HG03159 (cell line): ENCODE data around the gene MAML3.

Experiments
- ATAC-seq: cut with Tn5 transposase; IDR thresholded peaks from one replicate; pipeline ENCODE4 v1.9.1; 2021; ENCODE audit warnings: mild to moderate bottlenecking, moderate library complexity; ENCODE audit not compliant: unreplicated experiment

MAML3 gene

GRCh38 chr4:140156529-140157171 lies 2.7 kb upstream of the MAML3 start:
- ATAC-seq: peak; percentile 52

- no peak for ATAC-seq
Observed at GRCh38 chr4:140154572-140154891, 548 bp upstream of the MAML3 start.

- no peak for ATAC-seq
Observed at GRCh38 chr4:140153419-140153717, 616 bp downstream of the MAML3 start.

- ATAC-seq: no peak
Observed at GRCh38 chr4:140152751-140153418, 1.1 kb downstream of the MAML3 start.

- ATAC-seq: no peak
Observed at GRCh38 chr4:140152013-140152703, 1.8 kb downstream of the MAML3 start.

GRCh38 chr4:140151699-140152012 lies 2.3 kb downstream of the MAML3 start:
- ATAC-seq: no peak

GRCh38 chr4:140150886-140151698 lies 2.9 kb downstream of the MAML3 start:
- ATAC-seq: peak; percentile 44

GRCh38 chr4:140150636-140150885 lies 3.4 kb downstream of the MAML3 start:
- ATAC-seq: no peak

GRCh38 chr4:140149846-140150635 lies 3.9 kb downstream of the MAML3 start:
- no peak for ATAC-seq

- ATAC-seq: no peak
Observed at GRCh38 chr4:140144050-140144449, 9.9 kb downstream of the MAML3 start.

GRCh38 chr4:140141210-140141835 lies 12.7 kb downstream of the MAML3 start:
- no peak for ATAC-seq

GRCh38 chr4:140140566-140140965 lies 13.4 kb downstream of the MAML3 start:
- ATAC-seq: no peak

- no peak for ATAC-seq
Observed at GRCh38 chr4:140138428-140138827, 15.6 kb downstream of the MAML3 start.

- no peak for ATAC-seq
Observed at GRCh38 chr4:140137671-140138070, 16.3 kb downstream of the MAML3 start.

GRCh38 chr4:140136509-140136908 lies 17.5 kb downstream of the MAML3 start:
- ATAC-seq: no peak

GRCh38 chr4:140135529-140136088 lies 18.4 kb downstream of the MAML3 start:
- ATAC-seq: no peak

GRCh38 chr4:140134746-140135425 lies 19.1 kb downstream of the MAML3 start:
- ATAC-seq: no peak

- no peak for ATAC-seq
Observed at GRCh38 chr4:140133576-140133975, 20.4 kb downstream of the MAML3 start.

GRCh38 chr4:140131675-140132229 lies 22.2 kb downstream of the MAML3 start:
- no peak for ATAC-seq

GRCh38 chr4:140130677-140131076 lies 23.3 kb downstream of the MAML3 start:
- no peak for ATAC-seq
